Measurements from ENCODE around the gene ZNF451.
"Not testable (repeated sequence)": the region's sequence is repeated elsewhere in the genome, so short reads cannot be mapped to it uniquely, and the experiment has no call there.

The ZNF451 gene

GRCh38 chr6:57090458-57091067 is 575 bp downstream of the ZNF451 start:
- not testable (repeated sequence) for DNase-seq (ENCODE audit: low read depth)

- not testable (repeated sequence) for DNase-seq (ENCODE audit: low read depth)
Measured at GRCh38 chr6:57091375-57091774, 1.4 kb downstream of the ZNF451 start.

GRCh38 chr6:57094689-57095088 is 4.7 kb downstream of the ZNF451 start:
- no peak for DNase-seq (ENCODE audit: low read depth)

GRCh38 chr6:57097596-57097995 is 7.6 kb downstream of the ZNF451 start:
- DNase-seq (ENCODE audit: low read depth), result peak; percentile 20

- no peak for DNase-seq (ENCODE audit: low read depth)
Measured at GRCh38 chr6:57102976-57103375, 13.0 kb downstream of the ZNF451 start.

- no peak for DNase-seq (ENCODE audit: low read depth)
Measured at GRCh38 chr6:57104336-57104735, 14.3 kb downstream of the ZNF451 start.

- DNase-seq (ENCODE audit: low read depth), result no peak
Measured at GRCh38 chr6:57106990-57107389, 17.0 kb downstream of the ZNF451 start.

GRCh38 chr6:57108691-57109090 is 18.7 kb downstream of the ZNF451 start:
- DNase-seq (ENCODE audit: low read depth), result no peak

GRCh38 chr6:57109880-57110279 is 19.9 kb downstream of the ZNF451 start:
- DNase-seq (ENCODE audit: low read depth), result no peak

- DNase-seq (ENCODE audit: low read depth), result no peak
Measured at GRCh38 chr6:57113105-57113504, 23.1 kb downstream of the ZNF451 start.

GRCh38 chr6:57116776-57117175 is 26.8 kb downstream of the ZNF451 start:
- no peak for DNase-seq (ENCODE audit: low read depth)

- DNase-seq (ENCODE audit: low read depth), result no peak
Measured at GRCh38 chr6:57117796-57118195, 27.8 kb downstream of the ZNF451 start.

- no peak for DNase-seq (ENCODE audit: low read depth)
Measured at GRCh38 chr6:57123111-57123510, 33.1 kb downstream of the ZNF451 start.

GRCh38 chr6:57127763-57128162 is 37.8 kb downstream of the ZNF451 start:
- DNase-seq (ENCODE audit: low read depth), result no peak

GRCh38 chr6:57130661-57131177 is 40.7 kb downstream of the ZNF451 start:
- no peak for DNase-seq (ENCODE audit: low read depth)

- DNase-seq (ENCODE audit: low read depth), result no peak
Measured at GRCh38 chr6:57134954-57135353, 45.0 kb downstream of the ZNF451 start.

- no peak for DNase-seq (ENCODE audit: low read depth)
Measured at GRCh38 chr6:57135885-57136284, 45.9 kb downstream of the ZNF451 start.

- DNase-seq (ENCODE audit: low read depth), result no peak
Measured at GRCh38 chr6:57137350-57137749, 47.4 kb downstream of the ZNF451 start.

GRCh38 chr6:57138026-57138425 is 48.0 kb downstream of the ZNF451 start:
- no peak for DNase-seq (ENCODE audit: low read depth)

- no peak for DNase-seq (ENCODE audit: low read depth)
Measured at GRCh38 chr6:57141451-57142177, 51.6 kb downstream of the ZNF451 start.

- no peak for DNase-seq (ENCODE audit: low read depth)
Measured at GRCh38 chr6:57142178-57142525, 52.2 kb downstream of the ZNF451 start.

- no peak for DNase-seq (ENCODE audit: low read depth)
Measured at GRCh38 chr6:57143690-57144089, 53.7 kb downstream of the ZNF451 start.

- DNase-seq (ENCODE audit: low read depth), result no peak
Measured at GRCh38 chr6:57147401-57147800, 57.4 kb downstream of the ZNF451 start.
